HG03432 (cell line): ENCODE measurements around the gene SFSWAP.

Experiments
- ATAC-seq: cut with Tn5 transposase; IDR thresholded peaks from one replicate; pipeline ENCODE4 v1.9.1; 2021; ENCODE audit warnings: mild to moderate bottlenecking, moderate library complexity; ENCODE audit not compliant: unreplicated experiment

SFSWAP gene

DNA sequence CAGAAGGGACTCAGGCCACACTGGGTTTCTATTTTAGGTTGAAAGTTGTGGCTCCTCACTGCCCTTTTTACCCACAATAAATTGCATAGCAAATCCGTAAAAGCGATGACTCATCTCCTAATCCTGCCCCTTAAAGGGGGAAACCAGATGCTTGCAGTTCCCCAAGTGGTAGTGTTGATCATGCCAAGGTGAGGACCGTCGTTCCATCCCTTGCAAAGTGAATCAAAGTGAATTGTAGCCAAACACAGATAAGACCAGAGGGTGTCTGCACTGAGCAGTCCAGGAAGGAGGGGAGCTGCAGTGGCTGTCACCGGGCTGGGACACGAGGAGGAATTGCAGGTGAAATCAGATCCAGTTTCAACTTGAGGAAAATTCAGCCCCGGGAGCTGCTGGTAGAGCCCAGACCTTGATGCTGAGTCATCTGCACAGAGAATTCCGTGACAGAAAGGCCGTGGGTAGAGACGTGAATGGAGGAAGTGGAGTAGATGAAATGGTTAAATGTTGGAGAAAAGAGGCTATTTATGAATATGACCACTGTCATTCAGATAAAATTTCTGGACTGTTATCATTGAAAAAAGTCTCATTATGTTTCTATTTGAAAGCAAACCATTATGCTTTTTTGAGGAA is 73.1 kb downstream of the SFSWAP start:
- peak; percentile 74 for ATAC-seq

DNA sequence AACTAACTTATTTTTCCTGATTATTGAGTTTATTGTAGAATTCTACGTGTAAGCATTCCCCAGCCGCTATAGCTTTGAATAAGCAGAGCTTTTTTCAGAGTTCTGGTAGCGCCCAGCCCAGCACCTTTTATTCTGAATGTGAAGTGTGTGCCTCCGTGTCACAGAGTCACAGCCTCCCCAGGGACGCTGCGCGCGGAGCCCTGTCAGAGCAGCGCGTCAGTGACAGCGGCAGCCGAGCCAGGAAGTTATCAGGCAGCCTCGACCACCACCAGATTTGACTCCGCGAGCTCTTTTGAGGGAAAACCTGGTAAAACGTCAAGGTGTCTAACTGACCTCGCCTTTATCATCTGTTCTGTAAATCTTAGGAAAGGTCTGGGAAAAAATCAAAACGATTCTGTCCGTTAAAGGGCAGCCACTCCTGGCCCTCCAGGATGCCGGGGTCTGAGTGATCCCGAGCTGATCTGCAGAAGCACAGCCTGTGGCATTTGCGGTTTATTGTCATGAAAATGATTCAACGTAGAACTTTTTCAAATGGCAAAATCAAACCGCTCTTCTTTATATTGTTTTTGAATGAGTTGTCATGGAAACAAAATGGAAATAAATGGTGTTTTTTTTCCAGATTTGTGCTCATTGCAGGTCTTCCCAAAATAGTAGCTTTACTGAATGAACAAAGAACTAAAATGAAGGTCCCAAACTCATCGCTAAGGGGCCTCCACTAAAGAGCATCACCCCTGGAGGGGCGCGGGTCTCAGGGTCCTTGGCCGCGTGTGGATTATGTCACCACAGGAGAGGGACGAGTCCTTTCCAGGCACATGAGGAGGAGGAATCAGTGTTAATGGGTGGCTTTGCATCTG is 74.2 kb downstream of the SFSWAP start:
- ATAC-seq: no peak

DNA sequence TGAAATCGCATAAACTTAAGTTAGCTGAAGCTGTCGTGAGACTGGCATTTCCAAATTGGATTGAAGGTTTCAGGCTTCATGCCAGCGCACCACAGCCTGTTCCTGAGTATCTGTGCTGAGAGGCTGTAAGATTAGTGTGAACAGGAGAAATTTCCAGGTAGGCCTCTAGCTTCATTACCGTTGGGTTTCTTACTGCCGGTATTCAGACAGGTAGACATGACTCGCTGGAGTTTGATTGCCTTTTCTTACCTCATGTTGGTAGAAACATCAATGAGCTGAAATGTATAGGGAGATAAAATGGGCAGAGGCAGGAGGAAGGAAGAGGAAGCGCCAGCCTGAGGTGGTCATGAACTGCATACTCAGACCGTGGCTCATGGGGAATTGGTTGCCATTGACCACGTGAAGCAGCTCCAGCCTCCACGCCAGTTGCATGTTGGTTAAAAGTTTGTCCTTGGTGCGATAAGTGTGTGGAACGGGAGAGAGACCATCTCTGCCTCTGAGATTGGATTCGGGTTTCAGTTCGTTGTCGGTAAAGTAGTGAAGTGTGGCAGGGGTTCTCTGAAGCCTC is 75.0 kb downstream of the SFSWAP start:
- no peak for ATAC-seq

DNA sequence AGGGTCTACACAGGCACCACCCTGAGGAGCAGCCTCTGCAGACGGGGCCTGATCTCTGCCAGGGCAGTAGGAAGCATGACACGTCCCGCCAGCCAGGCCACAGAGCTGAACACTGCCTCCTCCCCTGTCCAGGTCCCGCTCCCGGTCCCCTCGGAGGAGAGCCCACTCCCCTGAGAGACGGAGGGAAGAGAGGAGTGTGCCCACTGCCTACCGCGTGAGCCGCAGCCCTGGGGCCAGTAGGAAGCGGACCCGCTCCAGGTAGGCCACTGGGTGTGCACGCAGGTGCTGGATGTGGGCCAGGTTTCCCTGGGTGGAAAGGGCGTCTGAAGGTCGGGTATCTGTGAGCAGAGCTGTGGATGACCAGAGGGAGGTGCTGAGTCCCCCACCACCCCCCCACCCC is 75.4 kb downstream of the SFSWAP start:
- ATAC-seq: no peak

DNA sequence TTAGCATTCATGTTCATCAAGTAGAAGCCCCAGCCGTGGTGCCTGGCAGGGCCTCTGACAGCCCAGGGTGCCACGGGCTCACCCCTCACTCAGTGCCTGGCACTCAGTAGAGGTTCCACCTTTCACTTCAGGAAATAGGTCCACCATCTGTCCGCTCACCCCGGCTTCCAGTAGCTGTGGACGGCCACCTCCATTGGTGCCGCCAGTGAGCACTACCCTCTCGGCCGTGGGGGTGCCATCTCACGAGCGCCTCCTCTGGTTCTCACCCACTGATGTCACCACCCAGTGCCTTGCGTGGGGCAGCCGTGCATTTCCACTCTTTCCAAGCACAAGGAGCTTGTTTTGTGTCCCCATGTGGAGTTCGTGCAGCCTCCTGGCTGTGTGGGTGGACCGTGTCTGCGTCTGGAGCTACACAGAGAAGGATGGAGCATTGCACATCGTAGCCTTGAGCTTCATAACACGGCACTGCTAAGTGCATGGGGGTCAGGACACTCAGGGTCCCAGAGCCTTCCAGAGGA is 76.3 kb downstream of the SFSWAP start:
- no peak for ATAC-seq

DNA sequence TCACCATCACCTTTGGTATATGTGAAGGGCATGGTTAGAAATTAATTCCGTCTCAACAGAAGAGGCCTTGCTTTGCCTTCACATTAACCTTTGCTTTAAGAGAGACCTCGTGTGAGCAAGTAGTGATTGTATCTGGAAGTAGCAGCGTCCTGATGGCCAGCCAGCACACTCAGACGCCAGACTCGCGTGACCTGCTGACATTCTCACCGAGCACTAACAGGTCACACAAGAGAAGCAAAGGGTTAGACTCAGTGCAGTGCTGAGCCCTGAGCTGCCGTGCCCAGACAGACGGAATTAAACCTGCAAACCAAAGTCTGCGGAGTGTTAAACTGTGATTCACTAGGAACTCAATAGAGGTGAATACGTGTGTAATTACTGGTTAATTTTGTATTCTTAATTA is 77.2 kb downstream of the SFSWAP start:
- ATAC-seq: no peak

DNA sequence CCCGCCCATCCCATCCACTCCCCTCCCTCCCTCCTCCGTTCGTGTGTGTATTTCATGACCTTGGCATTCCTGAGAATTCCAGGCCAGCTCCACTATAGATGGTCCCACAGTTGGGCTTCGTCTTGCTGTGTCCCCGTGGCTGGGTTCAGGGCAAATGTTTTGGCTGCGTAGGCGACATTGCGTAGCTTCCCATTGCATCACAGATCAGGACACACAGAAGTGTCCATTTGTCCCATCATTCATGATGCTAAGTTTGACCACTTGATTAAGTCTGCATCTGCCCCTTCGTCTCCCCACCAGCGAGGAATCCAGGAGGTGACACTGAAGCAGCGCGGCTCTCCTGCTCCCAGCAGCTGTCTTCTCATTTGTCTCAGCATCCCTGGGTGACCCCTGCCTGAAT is 78.7 kb downstream of the SFSWAP start:
- no peak for ATAC-seq

DNA sequence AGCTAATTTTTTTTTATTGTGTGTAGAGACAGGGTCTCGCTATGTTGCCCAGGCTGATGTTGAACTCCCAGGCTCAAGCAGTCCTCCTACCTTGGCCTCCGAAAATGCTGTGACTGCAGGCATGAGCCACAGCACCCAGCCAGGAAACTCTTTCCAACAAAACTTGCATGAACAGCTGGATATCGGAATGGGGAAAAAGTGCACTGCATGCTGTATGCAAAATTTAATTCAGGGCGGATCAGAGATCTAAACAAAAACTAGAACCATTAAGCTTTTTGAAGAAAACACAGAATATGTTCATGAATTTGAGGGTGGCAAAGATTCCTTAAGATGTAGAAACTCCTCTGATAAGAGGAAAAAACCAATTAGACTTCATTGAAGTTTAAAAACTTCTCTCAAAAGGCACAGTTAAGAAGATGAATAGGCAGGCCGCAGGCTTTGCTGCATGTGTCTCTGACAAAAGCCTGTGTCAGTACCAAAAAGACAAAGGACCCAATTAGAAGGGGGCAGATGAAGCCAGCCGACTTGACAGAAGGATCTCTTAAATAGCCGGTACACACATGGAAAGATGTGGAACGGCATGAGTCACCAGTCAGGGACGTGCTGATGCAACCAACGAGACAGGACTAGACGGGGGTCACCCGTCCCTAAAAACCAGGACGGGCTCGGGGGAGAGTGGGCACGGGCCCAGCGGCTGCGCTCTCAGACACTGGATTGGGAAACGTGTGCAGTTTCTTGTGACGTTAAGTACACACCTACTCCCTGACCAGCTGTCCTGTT is 82.5 kb downstream of the SFSWAP start:
- ATAC-seq: no peak

DNA sequence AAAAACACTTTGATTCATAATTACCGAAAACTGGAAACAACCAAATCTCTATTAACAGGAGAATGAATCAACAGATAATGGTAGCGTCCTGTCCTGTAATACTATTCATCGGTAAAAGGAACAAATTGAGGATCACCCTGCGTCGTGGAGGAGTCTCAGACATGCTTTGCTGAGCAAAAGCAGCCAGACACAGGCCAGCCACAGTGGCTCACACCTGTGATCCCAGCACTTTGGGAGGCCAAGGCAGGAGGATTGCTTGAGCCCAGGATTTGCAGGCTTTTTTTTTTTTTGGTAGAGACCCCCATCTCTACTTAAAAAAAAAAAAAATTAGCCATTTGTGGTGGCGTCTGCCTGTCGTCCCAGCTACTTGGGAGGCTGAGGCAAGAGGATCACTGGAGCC is 83.2 kb downstream of the SFSWAP start:
- no peak for ATAC-seq

DNA sequence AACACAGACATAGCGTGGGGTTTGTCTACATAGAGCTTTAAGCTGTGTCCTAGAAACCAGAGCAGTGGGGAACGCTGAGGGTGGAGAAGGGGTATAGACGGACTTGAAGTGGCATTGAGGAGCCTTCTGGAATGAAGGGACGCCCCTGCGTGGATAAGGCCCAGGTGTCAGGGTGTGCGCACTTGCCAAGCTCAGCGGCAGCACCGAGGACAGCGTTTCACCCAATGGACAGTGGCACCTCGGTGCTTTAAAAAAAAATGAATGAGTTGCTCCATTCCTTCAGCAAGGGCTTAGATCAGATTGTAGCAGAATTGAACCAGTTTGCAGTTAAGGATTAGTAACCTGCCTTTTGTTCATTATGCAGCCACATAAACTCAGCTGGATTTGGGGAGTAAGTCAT is 83.7 kb downstream of the SFSWAP start:
- ATAC-seq: no peak

DNA sequence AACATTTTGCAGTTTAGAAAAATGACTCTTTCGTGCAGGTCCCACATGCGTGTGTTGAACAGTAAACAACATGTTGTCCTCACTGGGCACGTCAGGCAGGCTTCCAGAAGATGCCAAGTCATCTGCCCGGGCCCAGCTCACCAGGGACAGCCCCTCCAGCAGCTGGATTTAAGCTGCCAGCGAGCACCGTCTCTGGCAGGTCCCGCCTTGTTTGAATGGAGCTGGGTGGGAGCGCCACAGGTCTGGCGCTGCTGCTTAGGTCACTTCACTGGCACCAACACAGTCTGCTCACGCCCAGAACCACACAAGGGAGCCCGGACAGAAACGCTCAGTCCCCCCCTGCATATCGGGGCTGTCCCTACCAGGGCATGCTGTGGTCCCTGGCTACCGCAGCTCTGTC is 84.2 kb downstream of the SFSWAP start:
- no peak for ATAC-seq

DNA sequence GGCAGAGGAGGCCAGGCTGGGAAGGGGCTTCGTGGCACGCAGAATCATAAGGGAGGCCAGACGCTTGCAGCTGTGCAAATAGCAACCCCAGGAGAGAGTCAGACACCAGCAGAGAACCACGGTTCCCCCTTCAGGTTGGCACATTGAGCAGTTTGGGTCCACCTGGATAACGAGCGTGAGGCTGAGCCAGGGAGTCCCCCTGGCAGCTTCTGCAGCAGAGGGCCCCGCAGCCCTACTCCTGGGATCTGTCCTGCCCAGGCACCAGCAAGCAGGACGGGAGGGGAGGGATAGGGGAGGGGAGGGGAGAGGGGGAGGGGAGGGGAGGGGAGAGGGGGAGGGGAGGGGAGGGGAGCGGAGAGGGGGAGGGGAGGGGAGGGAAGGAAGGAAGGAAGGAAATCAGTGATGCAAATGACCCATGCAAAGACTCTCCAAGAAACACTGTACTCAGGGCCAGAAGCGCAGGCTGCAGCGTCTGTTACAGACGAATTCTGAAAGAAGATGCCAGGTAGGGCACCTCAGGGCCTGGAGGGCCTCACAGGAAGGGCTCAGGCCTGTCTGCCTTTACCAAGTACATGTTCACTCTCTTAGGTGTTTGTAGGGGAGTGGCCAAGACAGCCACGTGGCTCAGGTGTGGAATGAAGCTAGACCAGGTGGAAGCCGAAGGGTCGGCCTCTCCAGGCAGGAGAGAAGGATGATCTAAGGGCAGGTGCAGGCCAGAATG is 85.0 kb downstream of the SFSWAP start:
- ATAC-seq: no peak

DNA sequence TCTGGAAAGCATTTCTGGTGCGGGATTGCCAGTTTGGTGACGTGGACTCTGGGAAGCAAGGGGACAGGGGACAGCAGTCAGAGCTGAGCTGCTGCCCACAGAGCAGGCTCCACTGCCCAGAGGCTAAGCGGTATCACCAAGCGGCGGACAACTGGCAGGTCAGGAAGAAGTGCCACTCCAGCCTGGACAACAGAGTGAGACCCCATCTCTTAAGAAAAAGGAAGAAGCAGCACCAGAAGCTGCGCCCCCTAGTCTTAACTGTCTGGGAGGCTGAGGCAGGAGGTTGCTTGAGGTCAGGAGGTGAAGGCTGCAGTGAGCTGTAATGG is 85.5 kb downstream of the SFSWAP start:
- ATAC-seq: no peak

DNA sequence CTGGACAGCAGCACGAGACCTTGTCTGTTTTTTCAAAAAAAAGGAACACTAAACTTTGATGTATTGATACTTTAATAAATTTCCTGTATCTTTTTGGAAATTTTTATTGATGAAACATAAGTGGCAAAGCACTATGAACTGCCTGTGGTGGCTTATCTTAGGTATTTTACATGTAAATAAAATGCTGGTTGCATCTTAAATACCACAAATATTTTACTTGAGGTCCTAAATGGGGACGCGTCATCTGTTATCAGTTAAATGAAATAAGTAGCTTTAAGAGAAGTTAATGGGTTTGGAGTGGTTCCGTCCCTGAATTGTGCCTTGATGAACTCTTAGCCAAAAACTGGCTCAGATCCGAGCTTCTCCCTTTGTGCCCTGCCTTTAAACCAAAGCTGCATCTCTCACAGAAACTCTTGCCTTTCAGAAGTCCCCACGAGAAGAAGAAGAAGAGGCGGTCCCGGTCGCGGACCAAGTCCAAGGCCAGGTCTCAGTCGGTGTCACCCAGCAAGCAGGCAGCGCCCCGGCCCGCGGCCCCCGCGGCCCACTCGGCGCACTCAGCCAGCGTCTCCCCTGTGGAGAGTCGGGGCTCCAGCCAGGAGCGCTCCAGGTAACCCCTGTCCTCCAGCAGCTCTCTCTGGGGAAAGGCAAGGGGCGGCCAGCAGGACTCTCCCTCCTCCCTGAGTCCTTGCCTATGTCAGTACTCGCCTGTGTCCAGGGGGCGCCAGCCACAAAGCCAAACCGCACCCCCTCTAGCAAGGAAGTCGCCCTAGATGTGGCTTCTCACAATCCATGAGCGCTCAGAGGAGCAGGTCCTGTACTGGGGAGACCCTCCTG is 86.1 kb downstream of the SFSWAP start:
- ATAC-seq: no peak

DNA sequence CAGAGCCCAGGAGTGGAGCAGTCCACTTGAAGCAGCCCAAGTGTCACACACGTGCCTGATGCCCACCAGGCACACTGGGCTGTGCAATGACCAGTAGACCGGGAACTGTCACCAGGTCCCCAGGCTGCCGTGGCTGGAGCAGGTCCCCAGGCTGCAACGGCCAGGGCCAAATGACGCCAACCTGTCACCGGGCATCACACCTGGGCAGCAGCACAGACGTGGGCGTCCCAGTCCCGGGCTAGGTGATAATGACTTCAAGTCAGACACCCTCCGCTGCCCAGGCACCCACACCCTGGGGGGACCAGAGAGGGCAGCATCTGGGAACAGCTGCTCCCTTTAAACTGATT is 86.7 kb downstream of the SFSWAP start:
- ATAC-seq: no peak

DNA sequence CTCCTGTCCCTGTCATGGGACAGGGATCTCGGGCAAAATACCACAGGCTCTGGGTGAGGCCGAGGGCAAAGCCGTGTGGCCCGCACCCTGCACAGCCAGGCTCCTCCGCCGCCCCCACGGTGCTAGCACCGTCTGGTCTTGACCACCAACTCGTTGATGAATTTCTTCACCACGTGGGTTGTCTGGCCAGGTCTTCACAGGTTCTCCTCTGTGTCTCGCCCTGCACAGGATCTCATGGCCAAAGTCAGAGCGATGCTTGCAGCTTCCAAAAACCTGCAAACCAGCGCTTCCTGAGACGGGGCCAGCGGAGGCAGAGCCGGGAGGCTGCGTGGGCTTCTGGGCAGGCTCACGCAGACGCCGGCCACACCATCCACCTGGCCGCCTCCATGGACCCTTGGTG is 88.3 kb downstream of the SFSWAP start:
- no peak for ATAC-seq

DNA sequence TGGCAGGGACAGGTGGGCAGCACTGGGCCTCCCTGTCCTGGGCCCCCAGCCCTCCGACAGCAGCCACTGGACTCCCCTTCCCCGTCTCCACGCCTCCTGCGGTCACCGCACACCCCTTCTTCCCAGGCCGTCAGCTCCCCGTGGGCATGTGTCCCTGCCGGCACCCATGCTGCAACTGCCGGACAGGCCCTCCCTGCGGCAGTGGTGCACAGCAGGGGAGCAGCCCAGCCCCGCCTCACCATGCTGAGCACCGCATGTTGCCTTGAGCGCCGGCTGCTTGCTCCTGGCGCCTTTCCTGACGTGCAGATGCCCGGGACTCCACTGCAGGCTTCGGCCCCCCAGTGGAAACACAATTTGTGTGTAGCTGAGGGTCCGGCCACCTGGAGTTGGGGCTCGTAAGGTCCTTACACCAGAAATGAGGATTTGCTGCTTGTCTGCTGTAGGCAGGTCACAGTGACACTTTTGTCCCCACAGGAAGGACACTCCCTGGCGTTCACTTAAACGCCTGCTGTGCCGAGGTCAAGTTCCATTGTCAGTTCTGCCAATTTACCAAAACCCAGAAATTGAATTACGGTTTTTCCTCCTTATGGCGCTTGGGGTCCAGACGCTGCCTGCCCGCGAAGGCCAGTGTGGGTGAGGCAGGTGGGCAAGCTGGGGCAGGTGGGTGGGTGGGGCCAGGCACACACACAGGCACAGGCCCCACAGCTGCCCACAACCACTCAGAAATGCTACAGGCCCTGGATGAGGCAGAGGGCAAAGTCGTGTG is 89.1 kb downstream of the SFSWAP start:
- ATAC-seq: no peak

DNA sequence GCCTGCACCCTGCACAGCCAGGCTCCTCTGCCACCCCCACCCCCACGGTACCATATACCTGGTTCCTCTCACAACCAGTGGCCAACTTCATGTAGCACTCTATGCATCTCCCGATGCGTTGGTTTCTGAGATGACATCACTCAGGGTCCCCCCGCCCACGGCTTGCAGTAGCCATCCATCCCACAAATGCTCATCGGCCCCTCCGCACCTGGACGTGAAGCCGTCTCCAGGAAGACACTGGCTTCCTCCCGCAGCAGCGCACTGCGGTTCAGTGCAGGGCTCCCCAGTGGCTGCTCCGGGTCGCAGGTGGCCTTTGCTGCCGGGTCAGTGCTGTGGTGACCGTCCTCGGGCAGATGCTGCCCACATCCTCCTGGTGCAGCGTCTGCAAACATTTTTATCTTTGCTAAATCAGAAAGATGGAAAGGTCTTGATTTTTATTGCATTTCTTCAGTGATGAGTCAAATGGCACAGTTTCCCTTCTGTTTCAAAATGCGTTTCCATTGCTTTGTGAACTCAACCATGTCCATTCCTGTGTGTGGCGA is 89.8 kb downstream of the SFSWAP start:
- ATAC-seq: no peak

DNA sequence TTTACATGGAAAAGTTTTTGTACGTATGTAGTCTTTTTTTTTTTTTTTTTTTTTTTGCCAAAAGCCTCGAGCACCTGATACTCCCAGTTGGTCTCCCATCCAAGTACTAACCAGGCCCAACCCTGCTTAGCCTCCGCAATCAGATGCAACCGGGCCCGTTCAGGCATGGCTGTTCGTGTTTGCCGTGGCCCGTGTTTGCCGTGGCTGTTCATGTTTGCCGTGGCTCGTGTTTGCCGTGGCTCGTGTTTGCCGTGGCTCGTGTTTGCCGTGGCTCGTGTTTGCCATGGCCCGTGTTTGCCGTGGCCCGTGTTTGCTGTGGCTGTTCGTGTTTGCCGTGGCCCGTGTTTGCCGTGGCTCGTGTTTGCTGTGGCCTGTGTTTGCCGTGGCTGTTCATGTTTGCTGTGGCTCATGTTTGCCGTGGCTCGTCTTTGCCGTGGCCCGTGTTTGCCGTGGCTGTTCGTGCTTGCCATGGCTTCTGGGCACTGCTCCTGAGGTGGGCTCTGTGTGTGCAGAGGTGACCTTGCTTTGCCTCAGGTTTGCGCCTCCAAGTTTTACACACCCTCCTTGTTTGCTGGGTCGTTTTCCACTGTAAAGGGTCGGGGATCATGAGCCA is 90.5 kb downstream of the SFSWAP start:
- ATAC-seq: no peak
